Left lung (tissue), 10 donors: Measurements from ENCODE around the gene DOHH. TPM values are rescaled to one million over a fixed set of nuclear protein-coding genes. Genes with fewer than 3 reads are reported as not detected.

Experiments used
- ATAC-seq: fragments of 200-7000 bp; cut with Tn5 transposase; one replicate; pipeline ENCODE4 v1.9.1; 2020; ENCODE audit warnings: moderate library complexity
- DNase-seq, 4 donors: peaks; one replicate each; pipeline ENCODE4 v3.0.0-alpha.2; 2013 to 2020
- H3K27ac ChIP-seq, 2 donors: fragments of 200-600 bp; sonication (generic) in 1 of 2; one replicate each; pipeline versions ENCODE4 v1.5.0 to v1.8.0; 2020 to 2021
- H3K27me3 ChIP-seq, 2 donors: fragments of 200-600 bp; sonication (generic) in 1 of 2; one replicate each; pipeline versions ENCODE4 v1.5.0 to v1.8.0; 2020 to 2021
- H3K36me3 ChIP-seq, 2 donors: fragments of 200-600 bp; sonication (generic) in 1 of 2; one replicate each; pipeline versions ENCODE4 v1.5.0 to v1.8.0; 2020 to 2021
- H3K4me1 ChIP-seq, 2 donors: fragments of 200-600 bp; one replicate each; pipeline ENCODE4 v1.8.0; 2021
- H3K4me3 ChIP-seq, 2 donors: fragments of 200-600 bp; sonication (generic) in 1 of 2; one replicate each; pipeline versions ENCODE4 v1.5.0 to v1.8.0; 2020 to 2021; ENCODE audit warnings: mild to moderate bottlenecking in 1 of 2
- H3K9me3 ChIP-seq, 2 donors: fragments of 200-600 bp; sonication (generic) in 1 of 2; one replicate each; pipeline versions ENCODE4 v1.5.0 to v1.8.0; 2020 to 2021
- intact Hi-C, 2 donors: fragments of 100-400 bp; cut with DNase I; formaldehyde crosslinking; loops; one replicate each; pipeline versions ENCODE4 v1.11.2 to v1.14.2; 2022
- polyA plus RNA-seq, 6 donors: library from polyadenylated mRNA; unstranded; fragments of 120-200 nt; gene quantifications; one replicate each; pipeline ENCODE4 v1.2.1, GENCODE V29; 2013; ENCODE audit not compliant: insufficient read length in 6 of 6
- total RNA-seq, 2 donors: library from RNA; stranded (reverse); fragmentation: NEBNext Ultra II Directional; extraction: Animal tissue kit (Norgen Biotek cat#: 25700); gene quantifications; one replicate each; pipeline ENCODE4 v1.2.1, GENCODE V29; 2021
- TF ChIP-seq, protein P1 (sequence below), 2 donors: fragments of 200-600 bp; sonication (generic) in 1 of 2; IDR thresholded peaks; one replicate each; pipeline versions ENCODE4 v1.5.0 to v1.8.0; 2021; ENCODE audit warnings: antibody characterized with exemption in 2 of 2
- donor health status: DM: no; HTN: yes; CAD: no.
- donor health status: DM: no; HTN: no; CAD: no.

The DOHH gene
- total and polyA plus RNA-seq, 8 donors: 5.8 to 14.1 (median 7.9) TPM

DNA sequence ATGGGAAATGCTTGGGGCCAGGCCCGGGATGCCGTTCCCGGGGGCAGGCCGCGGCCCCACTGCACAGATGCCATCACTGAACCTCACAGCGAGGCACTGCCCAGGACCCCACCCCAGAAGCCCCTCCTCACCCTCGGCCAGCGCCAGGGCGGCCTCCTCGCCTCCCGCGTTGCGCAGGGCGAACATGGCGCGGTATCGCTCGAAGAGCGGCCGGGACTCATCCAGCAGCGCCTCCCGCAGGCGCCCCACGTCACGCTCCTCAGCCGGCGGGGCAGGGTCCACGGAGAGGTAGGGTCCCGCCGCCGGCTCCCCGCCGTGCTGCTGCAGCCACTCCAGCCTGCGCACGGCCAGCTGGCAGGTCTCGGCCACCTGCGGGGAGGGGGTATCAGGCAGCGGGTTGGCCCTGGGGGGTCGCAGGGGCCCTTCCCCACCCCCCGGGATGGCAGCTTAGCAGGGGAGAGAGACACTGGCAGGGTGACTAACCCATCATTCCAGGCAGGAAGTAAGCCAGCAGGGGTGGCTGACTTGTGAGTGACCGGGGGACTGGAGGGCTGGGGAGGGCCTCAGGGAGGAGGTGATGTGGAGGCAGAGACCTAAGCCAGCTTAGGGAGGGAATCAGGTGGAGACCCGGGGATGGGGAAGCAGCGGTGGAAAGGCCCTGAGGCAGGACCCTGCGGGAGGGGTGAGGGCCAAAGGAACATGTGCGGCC is 8.2 kb downstream of the DOHH start:
- TF ChIP-seq, protein P1, sequence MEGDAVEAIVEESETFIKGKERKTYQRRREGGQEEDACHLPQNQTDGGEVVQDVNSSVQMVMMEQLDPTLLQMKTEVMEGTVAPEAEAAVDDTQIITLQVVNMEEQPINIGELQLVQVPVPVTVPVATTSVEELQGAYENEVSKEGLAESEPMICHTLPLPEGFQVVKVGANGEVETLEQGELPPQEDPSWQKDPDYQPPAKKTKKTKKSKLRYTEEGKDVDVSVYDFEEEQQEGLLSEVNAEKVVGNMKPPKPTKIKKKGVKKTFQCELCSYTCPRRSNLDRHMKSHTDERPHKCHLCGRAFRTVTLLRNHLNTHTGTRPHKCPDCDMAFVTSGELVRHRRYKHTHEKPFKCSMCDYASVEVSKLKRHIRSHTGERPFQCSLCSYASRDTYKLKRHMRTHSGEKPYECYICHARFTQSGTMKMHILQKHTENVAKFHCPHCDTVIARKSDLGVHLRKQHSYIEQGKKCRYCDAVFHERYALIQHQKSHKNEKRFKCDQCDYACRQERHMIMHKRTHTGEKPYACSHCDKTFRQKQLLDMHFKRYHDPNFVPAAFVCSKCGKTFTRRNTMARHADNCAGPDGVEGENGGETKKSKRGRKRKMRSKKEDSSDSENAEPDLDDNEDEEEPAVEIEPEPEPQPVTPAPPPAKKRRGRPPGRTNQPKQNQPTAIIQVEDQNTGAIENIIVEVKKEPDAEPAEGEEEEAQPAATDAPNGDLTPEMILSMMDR (IDR thresholded peaks at IDR 0.05): no peak
- Histone ChIP-seq H3K27ac (no peak overlapping the region), H3K27me3 (no peaks in the 10 kb centered on the region), H3K9me3 (no peaks in the 10 kb centered on the region), H3K4me3 (no peak overlapping the region), H3K36me3 (peaks cover 0 to 66% of the 10 kb centered on the region in 2 donors), H3K4me1 (no peaks in the 10 kb centered on the region)
- intact Hi-C loops: no loop called here
- DNase-seq: peak in 1 of 4 donors; percentile 74
- no peak for ATAC-seq

DNA sequence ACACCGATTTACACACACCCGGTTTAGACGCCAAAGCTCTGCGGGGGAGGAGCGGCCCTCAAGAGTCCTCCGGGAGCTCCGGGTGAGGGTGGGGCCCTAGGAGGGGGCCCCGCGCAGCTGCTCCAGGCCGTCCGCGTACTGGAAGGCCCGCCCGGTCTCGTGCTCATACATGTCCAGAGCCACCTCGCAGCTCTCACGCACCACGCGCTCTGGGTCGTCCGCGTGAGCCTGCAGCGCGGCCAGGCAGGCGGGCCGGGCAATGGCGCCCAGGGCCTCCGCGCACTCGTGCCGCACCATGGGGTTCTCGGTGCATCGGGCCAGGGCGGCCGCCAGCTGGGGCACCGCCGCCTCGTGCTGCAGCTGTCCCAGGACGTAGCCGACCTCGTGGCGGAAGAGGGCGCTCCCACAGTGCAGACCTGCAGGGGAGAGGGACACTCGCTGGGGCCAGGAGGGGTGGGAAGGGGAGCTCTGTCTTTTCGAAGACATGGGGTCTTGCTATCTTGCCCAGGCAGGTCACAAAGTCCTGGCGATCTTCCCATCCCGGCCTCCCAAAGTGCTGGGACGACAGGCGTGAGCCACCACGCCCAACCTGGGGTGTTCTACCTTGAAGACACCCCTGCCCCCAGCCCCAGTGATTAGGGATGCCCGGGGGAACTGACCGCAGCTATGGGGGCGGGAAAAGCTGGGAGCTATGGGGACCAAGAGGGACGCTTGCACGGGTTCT is 8.9 kb downstream of the DOHH start:
- no peak for DNase-seq
- TF ChIP-seq, protein P1 (IDR thresholded peaks at IDR 0.05): no peak
- intact Hi-C loops: no loop called here
- Histone ChIP-seq H3K9me3 (no peaks in the 10 kb centered on the region), H3K27ac (no peak overlapping the region), H3K27me3 (no peaks in the 10 kb centered on the region), H3K4me1 (no peaks in the 10 kb centered on the region), H3K4me3 (no peak overlapping the region), H3K36me3 (peaks cover 0 to 63% of the 10 kb centered on the region in 2 donors)
- ATAC-seq: no peak

DNA sequence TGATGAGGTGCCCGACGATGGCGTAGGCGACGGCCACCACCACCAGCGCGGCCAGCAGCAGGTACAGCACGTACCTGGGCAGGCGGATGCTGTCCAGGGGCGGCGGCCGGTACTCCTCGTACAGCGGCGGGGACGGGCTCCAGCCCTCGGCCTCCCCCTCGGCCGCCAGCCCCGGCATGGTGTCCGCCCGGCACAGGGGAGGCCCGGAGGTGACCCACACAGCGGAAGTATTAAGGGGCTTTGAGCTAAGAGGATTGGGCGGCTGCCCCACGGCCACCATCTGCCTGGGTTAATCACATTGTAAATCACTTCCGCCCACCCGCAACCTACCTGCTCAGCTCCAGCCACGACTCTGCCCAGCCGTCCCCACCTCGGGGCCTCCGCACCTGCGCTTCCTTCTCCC is 17.2 kb downstream of the DOHH start, which contains the start of gene SMIM44:
SMIM44 (minus strand) TSS at position 216 of the 403 bp plus-strand sequence; CDS start at position 178, 38 bp downstream.
- Histone ChIP-seq H3K4me3 (no peak within 1 kb of the TSS), H3K9me3 (no peaks in the 10 kb centered on the region), H3K27me3 (peaks cover 21 to 68% of the 10 kb centered on the region in 2 donors), H3K4me1 (no peaks in the 10 kb centered on the region), H3K36me3 (no peaks in the 10 kb centered on the region), H3K27ac (no peak within 1 kb of the TSS)
- intact Hi-C loops: no loop called here
- no peak for ATAC-seq
- TF ChIP-seq, protein P1 (IDR thresholded peaks at IDR 0.05): no peak
- peak in 1 of 4 donors; percentile 74 for DNase-seq

DNA sequence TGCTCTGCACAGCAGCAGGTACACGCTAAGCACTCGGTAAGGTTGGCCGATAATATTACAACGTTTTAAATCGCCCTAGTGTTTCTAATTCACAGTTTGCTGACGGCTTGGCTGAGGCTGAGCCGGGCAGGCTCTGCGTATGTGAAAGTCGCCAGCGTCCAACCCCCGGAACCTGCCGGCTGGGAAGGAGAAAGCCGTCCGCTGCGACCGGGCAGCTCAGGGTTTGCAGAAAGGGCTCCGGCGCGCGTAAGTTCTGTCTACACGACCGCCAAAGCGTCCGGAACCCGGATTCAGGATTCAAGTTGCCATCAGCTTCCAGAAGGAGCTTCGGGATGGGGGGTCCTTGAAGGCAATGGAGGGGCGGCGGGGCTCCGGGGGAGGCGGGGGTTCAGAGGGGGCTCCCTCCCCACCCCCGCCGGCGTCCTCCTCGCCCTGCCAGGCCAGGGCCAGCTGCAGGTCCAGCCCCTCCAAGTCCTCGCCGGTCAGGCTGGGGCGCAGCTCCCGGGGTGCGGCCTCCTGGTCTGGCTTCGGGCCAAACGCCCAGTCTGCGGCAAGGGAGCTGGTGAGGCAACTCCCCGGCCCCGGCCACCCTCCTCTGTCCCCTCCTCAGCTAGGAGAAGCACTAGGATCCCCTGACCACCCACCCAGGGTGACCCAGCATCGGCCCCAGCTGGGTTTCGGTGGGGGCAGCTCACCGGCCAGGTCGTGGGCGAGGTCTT is 17.8 kb downstream of the DOHH start:
- DNase-seq: peak in 1 of 4 donors; percentile 80
- intact Hi-C loops: no loop called here
- ATAC-seq: no peak
- Histone ChIP-seq H3K9me3 (no peaks in the 10 kb centered on the region), H3K27me3 (peaks cover 21 to 68% of the 10 kb centered on the region in 2 donors), H3K36me3 (no peaks in the 10 kb centered on the region), H3K27ac (no peak overlapping the region), H3K4me1 (no peaks in the 10 kb centered on the region), H3K4me3 (no peak overlapping the region)
- TF ChIP-seq, protein P1 (IDR thresholded peaks at IDR 0.05): no peak
